Mesenteric fat pad (tissue), 1 donor: ENCODE data around the gene EIF2B4. TPM values are rescaled to one million over a fixed set of nuclear protein-coding genes. Genes with fewer than 3 reads are reported as not detected.

ENCODE experiments used
- DNase-seq: peaks from one replicate; pipeline ENCODE4 v3.0.0-alpha.2; 2020; ENCODE audit warnings: low spot score
- long read RNA-seq: library from polyadenylated mRNA; unstranded; transcript quantifications from one replicate; pipeline ENCODE4 v2.0.0, GENCODE V29; 2020
- total RNA-seq: library from RNA; stranded (reverse); fragmentation: NEBNext Ultra II Directional; extraction: Animal tissue kit (Norgen Biotek cat#: 25700); gene quantifications from one replicate; pipeline ENCODE4 v1.2.1, GENCODE V29; 2021
- donor health status: DM: yes; HTN: yes; CAD: no.

The EIF2B4 gene
- total RNA-seq = 47.0 TPM
- long read RNA-seq, transcript EIF2B4-205 (13 exons, 1,608 nt) = minor isoform, 82 of 271 reads
- long read RNA-seq, transcript EIF2B4-206 (12 exons, 1,633 nt) = minor isoform, 6 of 271 reads
- long read RNA-seq, transcript EIF2B4-201 (13 exons, 1,792 nt) = major isoform, 129 of 271 reads
- long read RNA-seq, partial matches to known transcripts = 6 of 271 reads
- long read RNA-seq, other reads (novel, unspliced or antisense) = 43 of 271 reads

DNA sequence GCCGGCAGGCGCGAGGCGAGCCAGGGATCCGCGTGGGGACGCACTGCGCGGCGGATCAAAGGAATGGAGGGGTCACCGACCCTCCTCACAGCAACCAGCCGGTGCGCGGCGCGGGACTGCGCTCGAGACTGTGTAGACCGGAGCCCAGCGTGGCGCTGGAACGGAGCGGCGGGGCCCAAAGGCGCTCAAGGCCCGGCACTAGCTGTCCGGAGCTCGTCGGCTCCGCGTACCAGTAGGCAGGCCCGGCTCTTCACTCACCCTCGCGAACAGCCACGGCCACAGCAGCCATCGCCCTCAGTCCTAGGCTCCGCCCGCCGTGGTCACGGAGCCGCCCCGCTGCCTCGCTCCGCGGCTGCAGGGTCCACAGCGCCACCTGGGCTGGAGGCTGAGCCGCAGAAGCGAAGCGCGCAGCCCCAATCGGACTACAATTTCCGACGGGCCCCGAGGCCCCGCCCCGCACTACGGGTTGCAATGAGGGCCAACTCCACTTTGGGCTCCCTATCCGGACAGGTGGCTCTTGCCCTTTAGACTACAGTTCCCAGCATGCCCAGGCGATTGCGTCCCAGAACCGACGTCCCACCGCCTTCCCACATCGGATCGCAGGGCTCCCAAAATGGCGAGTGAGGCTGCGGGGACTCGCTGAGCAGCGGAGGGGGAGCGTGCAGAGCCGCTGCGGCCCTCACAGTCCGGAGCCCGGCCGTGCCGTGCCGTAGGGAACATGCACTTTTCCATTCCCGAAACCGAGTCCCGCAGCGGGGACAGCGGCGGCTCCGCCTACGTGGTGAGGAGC is at the start of gene EIF2B4, which contains the start of gene SNX17:
Gene EIF2B4, minus strand, starts transcription at position 313 of the 790 bp plus-strand sequence. Its CDS starts 24 bp downstream, at position 289.
Gene SNX17, plus strand, starts transcription at position 591 of the 790 bp plus-strand sequence. Its CDS starts 128 bp downstream, at position 719.
- peak; percentile 100 for DNase-seq

DNA sequence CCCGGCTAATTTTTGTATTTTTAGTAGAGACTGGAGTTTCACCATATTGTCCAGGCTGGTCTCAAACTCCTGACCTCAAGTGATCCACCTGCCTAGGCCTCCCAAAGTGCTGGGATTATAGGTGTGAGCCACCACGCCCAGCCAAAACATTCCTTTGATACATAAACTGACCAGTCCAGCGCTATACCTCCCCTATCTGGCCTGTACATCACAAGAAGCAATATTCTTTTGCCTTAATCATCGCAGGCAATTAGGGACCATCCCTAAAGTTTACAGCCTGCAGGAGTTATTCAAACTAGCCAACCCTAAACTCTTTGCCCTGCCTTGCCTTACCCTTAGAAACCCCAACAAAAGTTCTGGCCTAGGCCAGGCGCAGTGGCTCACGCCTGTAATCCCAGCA is 46.0 kb upstream of the EIF2B4 start:
- DNase-seq = no peak

DNA sequence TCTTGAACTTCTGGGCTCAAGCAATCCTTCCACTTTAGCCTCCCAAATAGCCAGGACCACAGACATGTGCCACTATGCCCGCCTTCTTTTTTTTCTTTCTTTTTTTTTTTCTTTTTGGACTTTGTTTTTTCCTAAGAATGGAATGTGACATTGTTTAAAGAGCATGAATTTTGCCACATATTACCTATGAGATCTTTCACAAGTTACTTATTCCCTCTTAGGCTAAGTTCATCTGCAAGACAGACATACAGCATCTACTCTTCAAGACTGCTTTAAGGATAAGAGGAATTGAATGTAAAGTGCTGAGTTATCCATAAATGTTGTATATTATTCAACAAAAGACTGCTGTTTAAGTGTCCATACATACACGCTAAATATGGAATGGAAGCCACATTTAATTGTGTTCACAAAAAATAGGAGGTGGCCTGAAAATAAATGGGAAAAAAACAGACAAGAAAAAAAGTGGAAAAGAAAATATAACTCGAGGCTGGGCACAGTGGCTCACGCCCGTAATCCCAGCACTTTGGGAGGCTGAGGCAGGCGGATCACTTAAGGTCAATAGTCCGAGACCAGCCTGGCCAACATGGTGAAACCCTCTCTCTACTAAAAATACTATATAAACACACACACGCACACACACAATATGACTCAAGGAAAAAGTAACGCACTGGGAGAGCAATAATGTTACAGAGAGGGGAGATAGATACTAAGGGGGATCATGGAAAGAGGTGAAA is 42.4 kb upstream of the EIF2B4 start:
- DNase-seq = peak; percentile 69

DNA sequence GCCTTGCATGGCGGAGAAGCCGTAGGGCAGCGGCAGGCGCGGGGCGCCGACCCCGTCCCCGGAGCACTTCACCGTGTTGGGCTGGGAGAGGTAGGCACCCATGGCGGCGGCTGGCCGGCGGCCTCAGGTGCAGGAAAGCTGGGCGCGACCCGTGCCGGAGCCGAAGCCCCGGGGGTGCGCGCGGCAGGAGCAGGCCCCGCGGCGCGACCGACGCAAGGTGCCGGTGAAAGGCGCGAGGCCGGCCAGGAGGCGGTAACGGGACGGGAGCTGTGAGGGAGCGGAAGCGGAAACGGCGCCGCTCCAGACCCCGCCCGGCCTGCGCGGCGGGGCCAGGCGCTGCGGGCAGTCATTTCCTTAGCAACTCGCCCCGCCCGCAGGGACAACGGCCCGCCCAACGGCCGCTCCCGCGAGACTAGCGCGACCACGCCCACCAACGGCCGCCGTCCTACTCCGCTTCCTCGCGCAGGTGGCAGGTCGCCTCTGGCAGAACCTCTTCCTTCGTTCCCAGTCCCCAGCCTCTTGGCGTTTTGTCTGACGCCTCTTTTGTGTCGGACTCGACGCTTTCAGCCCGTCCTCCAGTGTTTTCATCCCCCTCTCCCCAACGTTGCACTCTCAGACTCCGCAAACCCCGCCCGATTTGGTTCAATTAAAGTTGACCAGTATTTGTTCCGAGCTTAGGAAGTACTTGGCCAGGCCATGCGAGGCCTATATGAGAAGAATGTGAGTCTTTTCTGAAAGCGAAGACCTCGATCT is 39.4 kb upstream of the EIF2B4 start, which contains the start of gene PPM1G:
Gene PPM1G, minus strand, starts transcription at position 271 of the 753 bp plus-strand sequence. Its CDS starts 169 bp downstream, at position 102.
- peak; percentile 98 for DNase-seq

DNA sequence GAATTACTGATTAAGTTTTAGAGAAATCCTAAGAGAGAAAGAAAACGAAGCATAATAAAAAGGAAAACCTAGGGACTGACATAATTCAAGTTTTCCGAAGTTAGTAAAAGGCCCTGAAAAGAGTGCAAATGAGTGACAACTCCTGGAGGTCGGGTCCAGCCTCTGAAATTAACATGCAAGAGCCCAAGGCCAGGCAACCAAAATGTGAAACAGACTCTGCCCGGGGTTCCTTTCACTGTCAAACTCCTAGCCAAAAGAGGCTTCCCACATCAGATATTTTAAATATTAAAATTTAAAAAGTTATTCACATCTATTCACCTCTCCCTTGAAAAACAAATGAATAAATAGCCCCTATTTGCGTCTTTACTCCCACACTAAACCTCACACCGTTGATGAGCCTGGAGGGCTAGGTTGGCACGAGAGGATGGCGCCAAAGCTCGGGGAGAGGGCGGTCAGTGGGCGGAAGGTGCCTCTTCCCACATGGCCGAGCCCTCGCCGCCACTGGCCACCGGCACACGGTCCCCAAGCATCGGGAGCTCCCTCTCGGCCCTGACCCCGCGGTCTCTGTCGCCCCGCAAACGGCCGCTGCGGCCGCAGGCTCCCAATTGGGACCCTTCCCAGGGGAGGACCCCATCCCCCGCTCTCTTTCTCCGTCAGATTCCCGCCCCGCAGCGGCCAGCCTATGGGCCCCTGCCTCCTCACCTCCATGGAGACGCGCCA is 38.6 kb upstream of the EIF2B4 start:
- DNase-seq = peak; percentile 26

DNA sequence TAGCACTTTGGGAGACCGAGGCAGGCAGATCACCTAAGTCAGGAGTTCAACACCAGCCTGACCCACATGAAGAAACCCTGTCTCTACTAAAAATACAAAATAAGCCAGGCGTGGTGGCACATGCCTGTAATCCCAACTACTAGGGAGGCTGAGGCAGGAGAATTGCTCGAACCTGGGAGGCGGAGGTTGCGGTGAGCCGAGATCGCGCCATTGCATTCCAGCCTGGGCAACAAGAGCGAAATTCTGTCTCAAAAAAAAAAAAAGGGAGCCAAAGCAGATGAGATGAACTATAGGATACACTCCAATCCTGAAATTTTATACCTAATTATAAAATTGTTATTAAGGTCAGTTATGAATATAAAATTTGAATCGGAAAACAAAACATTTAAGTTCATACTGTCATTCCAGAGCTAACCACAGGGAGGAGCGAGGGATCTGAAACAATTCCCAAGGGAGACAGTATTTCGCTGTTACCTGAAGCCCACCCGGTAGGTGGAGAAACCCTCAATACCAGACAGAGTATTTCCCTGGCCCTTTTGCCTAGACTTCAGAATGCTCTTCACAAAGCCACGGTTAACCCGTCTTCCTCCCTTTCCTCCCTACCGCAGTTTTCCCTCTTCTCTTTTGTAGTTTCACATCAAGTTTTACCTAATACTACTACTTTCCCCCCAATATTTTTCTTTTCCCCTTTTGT is 37.8 kb upstream of the EIF2B4 start:
- DNase-seq = peak; percentile 30

DNA sequence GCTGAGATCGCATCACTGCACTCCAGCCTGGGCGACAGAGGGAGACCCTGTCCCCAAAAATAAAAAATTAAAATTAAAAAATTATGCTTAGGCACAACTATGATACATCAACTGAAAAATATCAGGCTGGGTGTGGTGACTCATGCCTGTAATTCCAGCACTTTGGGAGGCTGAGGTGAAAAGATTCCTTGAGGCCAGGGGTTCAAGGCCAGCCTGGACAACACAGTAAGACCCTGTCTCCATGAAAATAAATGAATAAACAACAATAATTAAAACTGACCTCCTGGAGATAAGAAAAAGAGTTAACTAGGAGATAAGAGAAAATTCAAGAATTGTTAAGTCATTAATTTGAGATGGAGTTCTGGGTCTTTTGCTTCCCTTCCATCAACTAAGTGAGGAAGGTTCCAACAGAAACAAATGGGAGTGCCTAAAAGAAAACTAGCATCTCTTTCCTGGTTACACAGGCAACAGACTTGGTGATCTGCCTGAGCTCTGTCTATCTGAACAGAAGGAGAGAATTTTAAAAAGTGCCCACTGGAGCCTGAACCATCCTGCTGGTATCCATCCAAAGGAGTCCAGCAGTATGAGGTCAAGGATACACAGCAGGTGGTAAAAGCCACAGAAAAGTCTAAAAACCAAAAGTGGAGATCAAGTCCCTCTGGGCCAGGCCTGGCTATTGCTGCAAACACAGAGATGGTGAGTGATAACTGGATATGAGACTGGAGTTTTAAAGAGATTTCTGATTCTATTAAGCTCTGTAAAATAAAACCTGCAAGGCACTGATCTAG is 30.4 kb upstream of the EIF2B4 start:
- DNase-seq = peak; percentile 12

DNA sequence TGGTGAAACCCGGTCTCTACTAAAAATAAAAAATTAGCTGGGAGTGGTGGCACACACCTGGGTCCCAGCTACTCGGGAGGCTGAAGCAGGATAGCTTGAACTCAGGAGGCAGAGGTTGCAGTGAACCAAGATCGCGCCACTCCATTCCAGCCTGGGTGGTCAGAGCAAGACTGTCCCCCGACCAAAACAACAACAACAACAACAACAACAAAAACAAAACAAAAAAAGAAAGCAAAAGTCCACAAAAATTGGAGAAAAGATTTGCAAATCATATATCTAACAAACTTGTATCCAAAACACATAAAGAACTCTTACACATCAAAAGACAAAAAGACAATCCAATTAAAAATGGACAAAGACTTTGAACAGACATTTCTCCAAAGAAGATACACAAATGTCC is 28.8 kb upstream of the EIF2B4 start:
- peak; percentile 43 for DNase-seq

DNA sequence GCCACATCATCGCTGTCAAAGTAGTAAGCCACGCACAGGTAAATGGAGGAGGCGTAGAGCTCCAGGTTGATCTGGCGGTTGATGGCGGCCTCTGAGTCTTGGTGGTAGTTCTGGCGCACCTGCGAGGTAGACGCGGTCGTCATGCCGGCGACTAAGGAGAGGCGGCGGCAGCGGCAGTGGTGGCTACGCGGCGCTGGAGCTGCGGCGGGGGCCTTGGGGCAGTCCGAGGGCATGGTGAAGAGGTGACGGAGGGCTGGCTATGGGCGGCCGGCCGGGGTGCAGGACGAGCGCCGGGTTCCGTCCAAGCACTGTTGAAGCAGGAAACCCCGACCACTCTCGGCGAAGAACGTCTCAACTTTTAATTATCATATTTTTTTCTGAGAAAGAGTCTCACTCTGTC is 23.1 kb upstream of the EIF2B4 start:
- DNase-seq = peak; percentile 82

DNA sequence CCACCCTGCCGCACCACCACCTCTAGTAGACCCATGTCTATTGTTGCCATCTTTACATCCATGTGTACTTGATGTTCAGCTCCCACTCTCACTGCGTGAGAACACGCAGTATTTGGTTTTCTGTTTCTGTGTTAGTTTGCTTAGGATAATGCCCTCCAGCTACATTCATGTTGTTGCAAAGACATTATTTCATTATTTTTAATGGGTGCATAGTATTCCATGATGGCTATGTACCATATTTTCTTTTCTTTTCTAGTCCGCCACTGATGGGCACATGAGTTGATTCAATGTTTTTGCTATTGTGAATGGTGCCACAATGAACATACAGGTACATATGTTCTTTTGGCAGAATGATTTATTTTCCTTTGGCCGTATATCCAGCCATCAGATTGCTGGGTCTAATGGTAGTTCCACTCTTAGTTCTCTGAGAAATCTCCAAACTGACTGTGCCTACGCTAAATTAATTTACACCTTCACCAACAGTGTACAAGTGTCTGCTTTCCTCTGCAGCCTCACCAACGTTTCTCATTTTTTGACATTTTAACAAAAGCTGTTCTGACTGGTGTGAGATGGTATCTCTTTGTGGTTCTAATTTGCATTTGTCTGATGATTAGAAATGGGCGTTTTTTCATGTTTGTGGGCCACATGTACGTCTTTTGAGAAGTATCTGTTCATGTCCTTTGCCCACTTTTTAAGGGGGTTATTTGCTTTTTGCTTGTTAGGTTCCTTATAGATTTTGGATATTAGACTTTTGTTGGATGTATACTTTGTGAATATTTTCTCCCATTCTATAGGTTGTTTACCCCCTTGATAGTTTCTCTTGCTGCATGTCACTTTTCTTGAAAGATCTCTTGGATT is 20.9 kb upstream of the EIF2B4 start:
- DNase-seq = no peak

DNA sequence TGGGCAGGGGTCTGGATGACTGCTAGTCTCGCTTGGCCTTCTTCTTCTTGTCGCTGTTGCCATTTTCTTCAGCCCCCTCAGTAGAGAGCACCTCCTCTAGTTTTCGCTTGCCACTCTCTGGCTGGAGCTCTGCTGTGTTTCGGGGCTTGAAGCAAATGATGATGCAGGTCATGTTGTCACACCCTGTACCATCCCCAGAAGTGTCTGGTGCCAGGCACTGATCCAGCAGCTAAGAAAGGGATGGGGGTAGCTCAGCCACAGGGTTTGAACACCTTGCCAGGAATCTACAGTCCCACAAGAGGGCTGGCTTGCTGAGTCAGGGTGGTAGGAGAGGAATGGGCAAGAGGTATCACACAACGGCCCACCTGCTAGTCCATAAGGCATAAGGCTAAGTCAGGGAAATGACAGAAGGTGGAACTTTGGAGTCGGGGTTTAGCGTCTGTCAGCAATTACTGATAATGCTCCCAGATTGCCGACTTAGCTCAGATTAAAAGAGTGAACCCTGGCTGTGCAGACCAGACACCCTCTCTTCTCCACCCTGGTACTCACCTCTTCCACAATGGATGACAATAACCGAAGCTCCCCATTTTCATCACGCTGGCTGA is 11.5 kb upstream of the EIF2B4 start:
- DNase-seq = no peak

DNA sequence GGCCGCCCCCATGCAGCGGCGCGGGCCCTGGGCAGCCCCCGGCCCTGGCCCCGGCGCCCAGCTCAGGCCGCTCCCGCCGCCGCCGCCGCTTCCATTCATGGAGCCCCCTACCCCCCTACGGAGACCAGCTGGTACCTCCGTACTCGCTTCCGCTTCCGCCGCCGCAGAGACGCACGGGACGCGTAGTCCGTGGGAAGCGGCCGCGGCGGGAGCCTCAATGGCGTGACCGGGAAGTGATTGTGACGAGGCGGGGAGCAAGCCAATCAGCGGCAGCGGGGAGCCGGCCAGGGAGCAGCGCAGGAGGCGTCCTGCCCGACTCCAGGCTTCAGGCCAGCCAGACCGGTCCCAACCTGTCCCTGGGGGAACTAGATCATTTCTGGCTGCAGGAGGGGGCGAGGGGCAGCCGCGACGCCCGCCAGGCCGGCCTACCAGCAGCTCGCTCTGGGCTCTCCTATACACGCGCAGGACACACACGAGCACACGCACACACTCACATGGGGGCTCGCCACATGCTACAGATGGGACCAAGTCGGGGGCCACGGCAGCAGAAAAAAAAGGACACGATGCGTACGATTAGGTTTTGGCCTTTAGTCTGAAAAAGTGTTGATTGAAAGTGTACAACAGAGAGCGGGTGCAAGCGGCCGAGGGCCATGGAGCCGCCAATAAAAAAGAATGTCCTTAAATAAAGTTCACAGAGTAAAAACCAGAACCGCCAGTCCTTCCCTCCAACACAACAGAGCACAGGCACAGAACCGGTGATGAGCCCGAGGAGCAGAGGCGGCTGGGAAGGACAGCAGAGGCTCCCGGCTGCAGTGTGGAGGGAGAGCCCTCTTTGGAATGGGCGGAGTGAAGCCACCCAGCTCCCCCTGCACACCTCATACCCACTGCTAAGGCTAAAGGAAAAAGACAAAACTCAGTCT is 10.7 kb upstream of the EIF2B4 start, which contains the start of gene ZNF513:
Gene ZNF513, minus strand, starts transcription at position 109 of the 920 bp plus-strand sequence. CDS start 208 bp downstream, outside the sequence.
- peak; percentile 100 for DNase-seq

DNA sequence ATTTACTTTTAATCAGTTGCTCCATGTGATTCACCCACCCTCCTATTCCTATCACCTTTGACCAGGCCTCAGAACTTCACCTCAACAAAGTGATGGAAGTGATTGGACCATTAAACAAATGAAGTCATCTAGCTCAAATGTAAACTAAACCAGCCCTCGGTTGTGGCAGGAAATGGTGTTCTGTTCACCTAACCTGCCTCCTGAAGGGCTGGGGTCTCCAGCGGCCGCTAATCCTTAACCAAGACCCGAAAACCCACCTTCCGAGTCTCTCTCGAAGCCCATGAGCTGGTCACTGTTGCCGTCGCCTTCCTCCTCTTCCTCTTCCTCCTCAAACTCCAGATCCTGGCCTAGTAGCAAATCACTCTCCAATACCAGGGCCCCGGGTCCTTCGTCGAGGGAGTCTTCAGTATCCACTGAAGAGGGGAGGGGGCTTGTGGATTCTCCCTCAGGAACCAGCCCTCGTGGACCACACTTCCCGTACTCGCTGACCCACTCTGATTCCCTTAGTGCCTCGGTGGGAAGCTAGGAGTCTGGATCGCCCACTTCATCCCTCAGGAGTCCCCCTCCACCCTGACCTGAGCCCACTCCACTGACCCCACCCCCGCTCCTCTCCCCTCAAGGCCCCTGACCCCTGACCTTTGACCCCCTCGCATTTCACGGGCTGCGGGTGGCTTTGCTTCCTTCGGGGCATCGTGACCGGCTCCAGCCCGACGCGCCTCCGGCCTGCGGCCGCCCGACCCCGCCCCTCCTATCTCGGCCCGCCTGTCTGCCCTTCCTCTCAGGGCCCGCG is 9.9 kb upstream of the EIF2B4 start:
- no peak for DNase-seq

DNA sequence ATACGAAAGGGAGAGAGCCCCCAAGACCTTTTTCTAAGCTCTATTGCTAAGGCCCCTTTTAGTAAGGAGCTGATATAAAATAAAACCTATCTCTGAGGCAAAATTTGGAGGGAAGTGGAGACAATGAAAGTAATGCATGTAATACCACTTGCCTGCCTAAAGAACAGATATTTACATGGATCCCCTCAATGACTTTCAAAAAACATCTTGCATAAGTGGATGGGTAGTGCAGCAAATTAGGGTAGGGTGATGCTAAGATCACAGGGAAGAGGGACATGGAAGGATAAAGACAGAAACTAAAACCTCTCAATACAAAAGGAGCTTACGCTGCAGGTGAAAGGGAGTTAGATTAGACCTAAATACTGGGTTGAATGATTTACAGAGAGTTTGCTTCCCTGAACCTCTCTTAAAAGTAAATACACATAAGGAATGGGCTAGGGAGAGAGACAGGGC is 9.3 kb upstream of the EIF2B4 start:
- DNase-seq = no peak

DNA sequence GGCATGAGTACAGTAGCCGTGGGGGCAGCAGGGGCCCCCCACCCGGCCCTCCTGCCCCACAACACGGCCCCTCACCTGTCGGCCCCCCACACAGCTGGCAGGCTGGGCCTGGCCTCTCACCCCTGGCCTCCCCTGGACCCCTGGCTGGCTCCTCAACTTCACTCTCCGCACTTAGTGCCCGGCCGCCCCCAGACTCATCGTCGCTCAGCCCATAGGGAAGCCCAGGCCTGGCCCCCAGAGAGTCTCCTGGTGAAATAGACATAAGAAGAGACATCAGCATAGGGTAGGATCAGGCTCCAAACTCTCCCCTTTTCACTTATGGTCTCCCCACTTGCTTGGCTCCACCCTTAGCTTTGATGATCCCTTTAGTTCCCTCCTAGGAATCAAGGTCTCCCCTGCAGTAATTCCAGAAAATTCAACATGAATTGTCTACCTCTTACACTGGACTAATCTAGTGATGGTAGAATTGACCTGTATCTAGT is 8.7 kb upstream of the EIF2B4 start:
- no peak for DNase-seq
